Neural cell (in vitro differentiated cells): ENCODE data around the gene TMEM260. TPM values are rescaled to one million over a fixed set of nuclear protein-coding genes. Genes with fewer than 3 reads are reported as not detected.

ENCODE experiments used
- H2AFZ ChIP-seq: fragments of 200-600, 300-800 bp; sonication (generic), shearing (Covaris generic); 2 replicates; pipeline ENCODE4 v1.6.0; 2014; ENCODE audit warnings: low read depth, mild to moderate bottlenecking, antibody characterized with exemption, low read length, moderate library complexity
- H3F3A ChIP-seq: fragments of 200-600 bp; shearing (Covaris generic); 2 replicates; pipeline ENCODE4 v1.6.1; 2016; ENCODE audit warnings: mild to moderate bottlenecking, moderate library complexity, mixed read lengths, antibody characterized with exemption, low read length; ENCODE audit not compliant: insufficient read depth, poor library complexity, severe bottlenecking
- H3K27ac ChIP-seq: fragments of 200-600, 300-800 bp; sonication (generic), shearing (Covaris generic); 2 replicates; pipeline ENCODE4 v1.5.1; 2014; ENCODE audit warnings: mild to moderate bottlenecking, low read length, moderate library complexity
- H3K27me3 ChIP-seq: fragments of 300-800, 200-600 bp; sonication (generic), shearing (Covaris generic); 2 replicates; pipeline ENCODE4 v1.6.0; 2014; ENCODE audit warnings: mild to moderate bottlenecking, low read depth, low read length, moderate library complexity; ENCODE audit not compliant: insufficient read depth
- H3K36me3 ChIP-seq: fragments of 300-800, 200-600 bp; sonication (generic), shearing (Covaris generic); 2 replicates; pipeline ENCODE4 v1.5.1; 2014; ENCODE audit warnings: mild to moderate bottlenecking, antibody characterized with exemption, low read length, moderate library complexity; ENCODE audit not compliant: insufficient read depth
- H3K4me2 ChIP-seq: fragments of 300-800, 200-600 bp; sonication (generic), shearing (Covaris generic); 2 replicates; pipeline ENCODE4 v1.6.0; 2014; ENCODE audit warnings: mild to moderate bottlenecking, low read length
- H3K4me3 ChIP-seq: fragments of 300-800, 200-600 bp; sonication (generic), shearing (Covaris generic); 2 replicates; pipeline ENCODE4 v1.5.1; 2014; ENCODE audit warnings: mild to moderate bottlenecking, low read length, moderate library complexity
- H3K79me2 ChIP-seq: fragments of 200-600 bp; shearing (Covaris generic); replicated peaks from 2 replicates; pipeline ENCODE4 v1.6.0; 2014; ENCODE audit warnings: mild to moderate bottlenecking, low read length, moderate library complexity; ENCODE audit not compliant: insufficient read depth
- H3K9ac ChIP-seq: fragments of 300-800, 200-600 bp; sonication (generic), shearing (Covaris generic); 2 replicates; pipeline ENCODE4 v1.6.1; 2016; ENCODE audit warnings: mild to moderate bottlenecking, low read length, mixed read lengths
- H3K9me2 ChIP-seq: fragments of 200-600 bp; shearing (Covaris generic); 2 replicates; pipeline ENCODE4 v1.6.1; 2016; ENCODE audit warnings: mild to moderate bottlenecking, low read length, mixed read lengths; ENCODE audit not compliant: insufficient read depth
- H3K9me3 ChIP-seq: fragments of 200-600, 300-800 bp; sonication (generic), shearing (Covaris generic); 2 replicates; pipeline ENCODE4 v1.6.1; 2016; ENCODE audit warnings: mild to moderate bottlenecking, mixed run types, low read length, moderate library complexity, mixed read lengths
- H4K20me1 ChIP-seq: fragments of 200-600 bp; shearing (Covaris generic); 2 replicates; pipeline ENCODE4 v1.6.1; 2016; ENCODE audit warnings: mild to moderate bottlenecking, mixed run types; ENCODE audit not compliant: insufficient read depth
- CTCF ChIP-seq: fragments of 450-650 bp; IDR thresholded peaks from 2 replicates; pipeline ENCODE4 v1.5.1; 2014; ENCODE audit warnings: antibody characterized with exemption, mild to moderate bottlenecking, moderate library complexity; ENCODE audit not compliant: poor library complexity, severe bottlenecking
- EP300 ChIP-seq: fragments of 450-650 bp; conservative IDR thresholded peaks from 2 replicates; pipeline ENCODE4 v1.6.1; 2014; ENCODE audit warnings: antibody characterized with exemption, mild to moderate bottlenecking, moderate library complexity; ENCODE audit not compliant: poor library complexity, severe bottlenecking
- EZH2 ChIP-seq: fragments of 200-600, 300-800 bp; shearing (Covaris generic), sonication (generic); IDR thresholded peaks from 2 replicates; pipeline ENCODE4 v1.6.1; 2014; ENCODE audit warnings: antibody characterized with exemption, low read length, borderline replicate concordance, mild to moderate bottlenecking; ENCODE audit not compliant: insufficient read depth, poor library complexity, severe bottlenecking
- MXI1 ChIP-seq: fragments of 450-650 bp; conservative IDR thresholded peaks from 2 replicates; pipeline ENCODE4 v1.6.1; 2014; ENCODE audit warnings: antibody characterized with exemption, mild to moderate bottlenecking; ENCODE audit not compliant: poor library complexity, severe bottlenecking
- POLR2AphosphoS5 ChIP-seq: IDR thresholded peaks from 2 replicates; pipeline ENCODE4 v1.6.1; 2012
- RAD21 ChIP-seq: fragments of 450-650 bp; conservative IDR thresholded peaks from 2 replicates; pipeline ENCODE4 v1.6.1; 2014; ENCODE audit warnings: antibody characterized with exemption, mild to moderate bottlenecking, moderate library complexity
- REST ChIP-seq: IDR thresholded peaks from 2 replicates; pipeline ENCODE4 v1.6.1; 2012; ENCODE audit warnings: borderline replicate concordance
- SMC3 ChIP-seq: fragments of 450-650 bp; conservative IDR thresholded peaks from 2 replicates; pipeline ENCODE4 v1.6.1; 2014; ENCODE audit warnings: antibody characterized with exemption, mild to moderate bottlenecking, moderate library complexity; ENCODE audit not compliant: poor library complexity
- TAF1 ChIP-seq: IDR thresholded peaks from 2 replicates; pipeline ENCODE4 v1.6.1; 2012; ENCODE audit warnings: low read depth
- polyA plus RNA-seq: library from polyadenylated mRNA; depleted of rRNA; stranded (reverse); fragments of >200 nt; gene quantifications from 2 replicates; pipeline ENCODE4 v1.2.3, GENCODE V29; 2014

TMEM260 gene
- polyA plus RNA-seq, 1 donor from 2014 or later = 67.0 TPM

GRCh38 chr14:56585461-56586084 is 6.0 kb downstream of the TMEM260 start:
- Histone ChIP-seq H3K36me3 (peaks cover 9% of the 10 kb centered on the region), H3K27ac (no peak overlapping the region), H3K79me2 (peaks cover 34% of the 10 kb centered on the region), H2AFZ (no peak overlapping the region), H3K9me3 (no peaks in the 10 kb centered on the region), H3K9me2 (no peaks in the 10 kb centered on the region), H3K4me3 (no peak overlapping the region), H3K9ac (no peak overlapping the region), H3F3A (no peaks in the 10 kb centered on the region), H3K4me2 (no peak overlapping the region), H4K20me1 (no peaks in the 10 kb centered on the region), H3K27me3 (no peaks in the 10 kb centered on the region)
- TF ChIP-seq EZH2 (no peak), EP300 (no peak), REST (no peak), TAF1 (no peak), MXI1 (no peak), CTCF (no peak), RAD21 (no peak), SMC3 (no peak), POLR2AphosphoS5 (no peak)

GRCh38 chr14:56587701-56588100 is 8.1 kb downstream of the TMEM260 start:
- Histone ChIP-seq H3F3A (no peaks in the 10 kb centered on the region), H3K79me2 (peaks cover 14% of the 10 kb centered on the region), H3K9ac (peak overlapping the region; percentile 7), H4K20me1 (no peaks in the 10 kb centered on the region), H3K27ac (peak overlapping the region; percentile 88), H3K4me2 (peak overlapping the region; percentile 22), H3K9me2 (no peaks in the 10 kb centered on the region), H3K27me3 (no peaks in the 10 kb centered on the region), H3K36me3 (peaks cover 9% of the 10 kb centered on the region), H3K9me3 (no peaks in the 10 kb centered on the region), H3K4me3 (peak overlapping the region; percentile 30), H2AFZ (no peak overlapping the region)
- TF ChIP-seq EP300 (peak; percentile 86), CTCF (no peak), MXI1 (no peak), POLR2AphosphoS5 (peak; percentile 61)
